Colon (tissue), 2 donors: ENCODE results near the gene CREBZF.
"Not testable (repeated sequence)": the region's sequence is repeated elsewhere in the genome, so short reads cannot be mapped to it uniquely, and the experiment has no call there.

ENCODE experiments used
- FAIRE-seq: peaks from 2 replicates; lab custom pipeline; 2012; peaks lifted over from hg19 to GRCh38; lab: Jason Lieb, UNC
- donor health status: control.
- donor health status: control.

The CREBZF gene

DNA sequence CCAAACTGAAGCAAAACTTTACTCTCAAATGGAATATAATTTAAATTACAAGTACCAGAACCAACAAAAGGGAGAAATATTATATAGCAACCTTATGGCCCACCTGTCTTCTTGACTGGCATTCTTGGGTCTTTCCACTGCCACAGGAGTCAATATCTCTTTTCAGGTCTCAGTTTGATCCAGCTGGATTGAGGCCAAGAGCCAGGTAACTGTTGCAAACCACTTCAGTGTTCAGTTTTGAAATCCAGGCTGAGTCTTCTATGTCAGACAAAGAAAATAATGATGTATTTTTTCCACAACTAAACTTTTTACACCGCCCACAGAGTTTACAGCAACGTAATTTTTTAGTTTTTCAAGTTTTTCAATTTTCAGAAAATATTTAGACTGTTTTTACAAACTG, 38.4 kb downstream of the CREBZF start:
- FAIRE-seq = no peak

DNA sequence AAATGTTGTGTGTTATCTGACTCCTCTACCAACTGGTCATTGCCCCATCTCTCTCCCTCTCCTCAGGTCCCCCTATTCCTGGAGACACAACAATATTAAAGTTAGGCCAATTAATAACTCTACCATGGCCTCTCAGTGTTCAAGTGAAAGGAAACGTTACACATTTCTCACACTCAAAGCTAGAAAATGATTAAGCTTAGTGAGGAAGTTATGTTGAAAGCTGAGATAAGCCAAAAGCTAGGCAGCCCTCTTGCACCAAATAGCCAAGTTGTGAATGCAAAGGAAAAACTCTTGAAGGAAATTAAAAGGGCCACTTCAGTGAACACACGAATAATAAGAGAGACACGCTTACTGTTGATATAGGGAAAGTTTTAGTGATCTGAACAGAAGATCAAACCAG, 44.7 kb downstream of the CREBZF start:
- FAIRE-seq = no peak

DNA sequence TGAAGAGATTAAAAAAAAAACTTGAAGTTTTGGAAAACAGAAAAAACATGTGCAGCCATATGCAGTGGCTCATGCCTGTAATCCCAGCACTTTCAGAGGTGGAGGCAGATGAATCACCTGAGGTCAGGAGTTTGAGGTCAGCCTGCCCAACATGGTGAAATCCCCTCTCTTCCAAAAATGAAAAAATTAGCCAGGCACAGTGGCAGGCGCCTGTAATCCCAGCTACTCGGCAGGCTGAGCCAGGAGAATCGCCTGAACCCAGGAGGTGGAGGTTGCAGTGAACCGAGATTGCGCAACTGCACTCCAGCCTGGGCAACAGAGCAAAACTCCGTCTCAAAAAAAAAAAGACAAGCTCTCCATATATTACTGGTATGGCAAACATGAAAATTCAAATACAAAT, 45.4 kb downstream of the CREBZF start:
- no peak for FAIRE-seq

DNA sequence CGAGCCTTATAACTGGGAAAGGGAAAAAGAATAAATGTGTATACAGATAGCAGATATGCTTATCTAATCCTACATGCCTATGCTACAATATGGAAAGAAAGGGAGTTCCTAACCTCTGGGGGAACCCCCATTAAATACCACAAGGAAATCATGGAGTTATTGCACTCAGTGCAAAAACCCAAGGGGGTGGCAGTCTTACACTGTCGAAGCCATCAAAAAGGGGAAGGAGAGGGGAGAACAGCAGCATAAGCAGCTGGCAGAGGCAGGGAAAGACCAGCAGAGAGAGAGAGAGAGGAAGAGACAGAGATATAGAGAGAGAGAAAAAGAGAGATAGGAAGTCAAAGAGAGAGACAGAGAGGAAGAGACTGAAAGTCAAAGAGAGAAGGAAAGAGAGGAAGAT, 53.3 kb downstream of the CREBZF start:
- FAIRE-seq = not testable (repeated sequence)
